Vagina (tissue), 2 donors: ENCODE data around the gene MSH5. TPM values are rescaled to one million over a fixed set of nuclear protein-coding genes. Genes with fewer than 3 reads are reported as not detected.

Experiments
- DNase-seq, 2 donors: peaks; one replicate each; pipeline ENCODE4 v3.0.0-alpha.2; 2017; ENCODE audit errors: extremely low spot score in 2 of 2
- H3K27ac ChIP-seq: fragments of 200-600 bp; sonication (generic); one replicate; pipeline ENCODE4 v1.5.1; 2019
- H3K27me3 ChIP-seq: fragments of 200-600 bp; sonication (generic); one replicate; pipeline ENCODE4 v1.5.1; 2019
- H3K36me3 ChIP-seq, 2 donors: fragments of 200-600 bp; sonication (generic); one replicate each; pipeline ENCODE4 v1.5.1; 2017 to 2019
- H3K4me1 ChIP-seq: fragments of 200-600 bp; sonication (generic); one replicate; pipeline ENCODE4 v1.5.1; 2019
- H3K4me3 ChIP-seq, 2 donors: fragments of 200-600 bp; sonication (generic); 1 replicate in 1 of 2; 2 replicates in 1 of 2; pipeline ENCODE4 v1.5.1; 2016 to 2019
- H3K9me3 ChIP-seq: fragments of 200-600 bp; sonication (generic); one replicate; pipeline ENCODE4 v1.5.1; 2019
- CTCF ChIP-seq, 3 experiments: fragments of 450-650 bp in 2 of 3; fragments of 200-600 bp in 1 of 3; sonication (generic) in 1 of 3; IDR thresholded peaks; one replicate each; pipeline ENCODE4 v1.5.1; 2017 to 2019; ENCODE audit warnings: antibody characterized with exemption in 3 of 3, mild to moderate bottlenecking in 2 of 3, moderate library complexity in 2 of 3
- POLR2A ChIP-seq, 2 donors: fragments of 450-650 bp; IDR thresholded peaks; one replicate each; pipeline ENCODE4 v1.6.1; 2017; ENCODE audit warnings: antibody characterized with exemption in 2 of 2, mild to moderate bottlenecking in 2 of 2, moderate library complexity in 2 of 2
- POLR2AphosphoS5 ChIP-seq, 2 donors: sonication (generic); formaldehyde crosslinking; IDR thresholded peaks; one replicate each; pipeline ENCODE4 v1.9.0; 2017; ENCODE audit warnings: antibody characterized with exemption in 2 of 2, mild to moderate bottlenecking in 2 of 2, low read depth in 1 of 2; ENCODE audit not compliant: insufficient read depth in 1 of 2
- intact Hi-C: fragments of 100-400 bp; cut with DNase I; formaldehyde crosslinking; loops from one replicate; pipeline ENCODE4 v1.15.1; 2023
- total RNA-seq: library from RNA; depleted of rRNA; stranded (reverse); fragments of >200 nt; gene quantifications from one replicate; pipeline ENCODE4 v1.2.3, GENCODE V29; 2016

The MSH5 gene
- total RNA-seq, 1 donor from 2014 or later: 11.0 TPM

DNA sequence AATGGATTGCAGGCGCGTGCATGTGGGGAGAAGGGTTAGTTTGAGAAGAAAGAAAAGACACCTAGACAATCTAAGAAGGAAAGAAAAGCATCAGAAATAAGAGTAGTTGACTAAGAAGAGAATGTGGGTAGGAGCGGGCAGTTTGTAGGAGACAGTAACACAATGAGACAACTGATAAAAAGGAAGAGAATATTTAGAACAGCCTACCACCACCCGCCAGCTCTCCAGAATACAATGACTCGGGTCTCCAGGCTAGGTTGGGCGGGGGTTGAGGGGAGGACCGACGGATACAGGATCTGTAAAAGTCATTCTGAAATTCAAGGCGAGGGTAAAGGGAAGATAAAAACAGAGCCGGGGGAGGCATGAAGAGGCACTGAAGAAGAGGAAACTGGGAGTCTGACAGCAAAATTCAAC, 37.4 kb upstream of the MSH5 start:
- Histone ChIP-seq H3K27me3 (no peaks in the 10 kb centered on the region), H3K4me3 (peak overlapping the region; percentile 71 to 80), H3K36me3 (peaks cover 0 to 15% of the 10 kb centered on the region in 2 donors), H3K27ac (peak overlapping the region; percentile 98), H3K4me1 (peaks cover 28% of the 10 kb centered on the region), H3K9me3 (no peaks in the 10 kb centered on the region)
- no peak for DNase-seq
- intact Hi-C loops: no loop called here
- no peak for TF ChIP-seq CTCF (IDR thresholded peaks at IDR 0.05)
- TF ChIP-seq POLR2A (IDR thresholded peaks at IDR 0.05): no peak
- TF ChIP-seq POLR2AphosphoS5 (IDR thresholded peaks at IDR 0.05; ENCODE audit: insufficient read depth in 1 of 2, low read depth in 1 of 2): no peak

DNA sequence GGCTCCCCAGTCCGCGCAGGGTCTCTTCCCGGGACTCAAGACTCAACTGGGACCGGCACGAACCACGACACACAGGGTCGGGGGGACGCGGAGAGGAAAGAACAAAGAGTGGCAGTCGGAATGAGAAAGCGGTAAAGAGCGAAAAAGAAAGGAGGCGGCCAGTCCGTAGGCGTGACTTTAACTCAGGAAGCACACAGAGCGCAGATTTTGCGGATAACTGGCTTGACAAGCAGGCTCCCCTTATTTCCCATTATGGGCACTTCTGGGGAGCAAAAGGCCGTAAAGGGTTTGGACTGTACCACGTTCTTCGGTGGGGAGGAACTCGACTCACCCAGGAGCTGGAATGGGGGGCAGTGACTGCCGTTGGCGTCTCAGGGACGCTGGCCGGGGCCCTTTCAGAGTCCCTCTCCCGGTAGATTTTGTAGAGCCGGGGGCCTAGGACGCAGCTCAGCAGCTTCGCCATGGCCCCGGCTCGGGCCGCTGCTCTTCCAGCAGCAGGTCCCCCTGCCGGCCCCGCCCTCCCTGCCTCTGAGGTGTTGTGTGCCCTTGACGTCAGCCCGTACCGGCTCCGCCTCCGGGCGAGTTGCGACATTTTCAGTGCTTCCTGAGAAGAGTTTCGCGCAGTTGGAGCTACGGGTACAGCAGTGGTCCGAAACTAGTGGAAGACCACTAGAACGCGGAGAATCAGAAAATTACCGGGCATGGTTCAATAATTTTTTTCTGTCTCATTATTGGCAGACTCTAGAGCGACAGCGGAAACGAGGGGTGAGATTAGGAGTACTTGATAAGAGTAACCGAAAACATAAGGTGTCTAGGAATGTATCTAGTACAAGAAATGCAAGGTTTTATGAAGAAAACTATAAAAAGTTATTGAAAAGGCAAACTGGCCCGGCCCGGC, 36.7 kb upstream of the MSH5 start, which contains the start of gene ABHD16A:
ABHD16A (minus strand) TSS at position 506 of the 898 bp plus-strand sequence; CDS start at position 463, 43 bp downstream.
- Histone ChIP-seq H3K9me3 (no peaks in the 10 kb centered on the region), H3K27me3 (no peaks in the 10 kb centered on the region), H3K4me1 (peaks cover 28% of the 10 kb centered on the region), H3K27ac (peak within 1 kb of the TSS; percentile 98), H3K36me3 (peaks cover 0 to 15% of the 10 kb centered on the region in 2 donors), H3K4me3 (peak within 1 kb of the TSS; percentile 71 to 80)
- DNase-seq: peak; percentile 99
- TF ChIP-seq CTCF (IDR thresholded peaks at IDR 0.05) (peak in 1 of 3 experiments; percentile 22), POLR2A (IDR thresholded peaks at IDR 0.05) (peak; percentile 94 to 98), POLR2AphosphoS5 (IDR thresholded peaks at IDR 0.05; ENCODE audit: insufficient read depth in 1 of 2, low read depth in 1 of 2) (peak; percentile 100)
- intact Hi-C loops: no loop called here

DNA sequence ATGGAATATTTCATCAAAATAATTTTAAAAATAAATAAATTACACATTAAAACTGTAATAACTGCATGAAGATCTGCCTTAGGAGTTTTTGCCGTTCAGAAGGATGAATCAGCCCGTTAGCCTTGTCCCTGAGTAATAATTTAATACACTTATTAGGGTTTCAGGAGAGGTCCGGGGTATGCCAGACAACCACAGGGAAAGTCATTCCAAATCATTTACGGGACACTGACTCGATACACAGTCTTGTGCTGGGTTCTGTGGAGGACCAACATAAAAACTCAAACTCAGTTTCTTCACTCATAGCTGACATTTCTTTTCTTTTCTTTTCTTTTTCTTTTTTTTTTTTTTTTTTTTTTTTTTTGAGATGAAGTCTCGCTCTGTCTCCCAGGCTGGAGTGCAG, 33.9 kb upstream of the MSH5 start:
- Histone ChIP-seq H3K27ac (no peak overlapping the region), H3K4me3 (no peak overlapping the region), H3K9me3 (no peaks in the 10 kb centered on the region), H3K36me3 (no peaks in the 10 kb centered on the region), H3K27me3 (no peaks in the 10 kb centered on the region), H3K4me1 (peaks cover 20% of the 10 kb centered on the region)
- TF ChIP-seq POLR2A (IDR thresholded peaks at IDR 0.05): no peak
- TF ChIP-seq CTCF (IDR thresholded peaks at IDR 0.05): no peak
- no peak for TF ChIP-seq POLR2AphosphoS5 (IDR thresholded peaks at IDR 0.05; ENCODE audit: insufficient read depth in 1 of 2, low read depth in 1 of 2)
- no peak for DNase-seq
- intact Hi-C loops: no loop called here

GRCh38 chr6:31706599-31706998, 33.2 kb upstream of the MSH5 start, which contains the start of gene LY6G6F:
LY6G6F (plus strand) TSS chr6:31706866; CDS start chr6:31706907, 41 bp downstream.
- DNase-seq: no peak
- TF ChIP-seq CTCF (IDR thresholded peaks at IDR 0.05): no peak
- no peak for TF ChIP-seq POLR2AphosphoS5 (IDR thresholded peaks at IDR 0.05; ENCODE audit: insufficient read depth in 1 of 2, low read depth in 1 of 2)
- TF ChIP-seq POLR2A (IDR thresholded peaks at IDR 0.05): no peak
- H3K27ac ChIP-seq: no peak within 1 kb of the TSS
- no peak within 1 kb of the TSS for H3K4me3 ChIP-seq
- H3K9me3 ChIP-seq: no peaks in the 10 kb centered on the region
- no peaks in the 10 kb centered on the region for H3K36me3 ChIP-seq
- intact Hi-C loops: no loop called here
- H3K27me3 ChIP-seq: no peaks in the 10 kb centered on the region
- peaks cover 13% of the 10 kb centered on the region for H3K4me1 ChIP-seq

GRCh38 chr6:31707701-31708100, 32.1 kb upstream of the MSH5 start:
- no peak for TF ChIP-seq POLR2AphosphoS5 (IDR thresholded peaks at IDR 0.05; ENCODE audit: insufficient read depth in 1 of 2, low read depth in 1 of 2)
- TF ChIP-seq POLR2A (IDR thresholded peaks at IDR 0.05): no peak
- no peak for TF ChIP-seq CTCF (IDR thresholded peaks at IDR 0.05)
- H3K9me3 ChIP-seq: no peaks in the 10 kb centered on the region
- H3K4me1 ChIP-seq: peaks cover 13% of the 10 kb centered on the region
- H3K4me3 ChIP-seq: no peak overlapping the region
- no peak overlapping the region for H3K27ac ChIP-seq
- DNase-seq: no peak
- intact Hi-C loops: no loop called here
- H3K27me3 ChIP-seq: no peaks in the 10 kb centered on the region
- no peaks in the 10 kb centered on the region for H3K36me3 ChIP-seq
